Spleen (tissue), 7 donors: Measurements from ENCODE around the gene ROCK1.

Experiments
- CTCF ChIP-seq, 11 experiments: fragments of 200-600 bp in 7 of 11; fragments of 450-650 bp in 4 of 11; sonication (generic) in 4 of 11; IDR thresholded peaks in 8 of 11; conservative IDR thresholded peaks in 3 of 11; 1 replicate in 7 of 11; 2 replicates in 4 of 11; pipeline versions ENCODE4 v1.4.0 to v1.8.0; 2016 to 2021; ENCODE audit warnings: antibody characterized with exemption in 11 of 11, inconsistent platforms in 4 of 11, mild to moderate bottlenecking in 1 of 11
- POLR2A ChIP-seq, 3 donors: fragments of 450-650 bp; IDR thresholded peaks; one replicate each; pipeline ENCODE4 v1.5.1; 2017; ENCODE audit warnings: antibody characterized with exemption in 3 of 3, mild to moderate bottlenecking in 1 of 3
- donor health status: DM: no; HTN: no; CAD: no; lungs with moderate emphysema.
- donor health status: DM: no; HTN: no; CAD: no.
- donor health status: DM: no; HTN: no; CAD: no.

GRCh38 chr18:20996418-20996817, 115.2 kb downstream of the ROCK1 start:
- no peak for TF ChIP-seq CTCF (IDR thresholded peaks at IDR 0.05 in 8 of 11, conservative IDR thresholded peaks at IDR 0.05 in 3 of 11)
- no peak for TF ChIP-seq POLR2A (IDR thresholded peaks at IDR 0.05)
